GM18505 (cell line): ENCODE data around the gene TMEM120B.

ENCODE experiments used
- ATAC-seq: cut with Tn5 transposase; IDR thresholded peaks from one replicate; pipeline ENCODE4 v1.9.1; 2021; ENCODE audit not compliant: unreplicated experiment
- POLR2A ChIP-seq: IDR thresholded peaks from 4 replicates; pipeline ENCODE4 v1.6.1; 2011; ENCODE audit warnings: borderline replicate concordance; ENCODE audit not compliant: insufficient read depth, insufficient read length; ENCODE audit errors: extremely low read depth

The TMEM120B gene

GRCh38 chr12:121830134-121830533 is 117.6 kb downstream of the TMEM120B start:
- no peak for ATAC-seq

GRCh38 chr12:121830588-121831265 is 118.2 kb downstream of the TMEM120B start:
- no peak for ATAC-seq
- no peak for TF ChIP-seq POLR2A

More at GRCh38 chr12:121830134-121830533, 117.6 kb downstream of the TMEM120B start:
- TF ChIP-seq POLR2A: no peak
